Erythroblast (primary cell): ENCODE data around the gene ADH1C.

ENCODE experiments used
- GATA1 ChIP-seq: IDR thresholded peaks from 2 replicates; pipeline ENCODE4 v1.6.1; 2011; ENCODE audit warnings: low read depth, mild to moderate bottlenecking, control low read depth, low read length, moderate library complexity
- POLR2A ChIP-seq: IDR thresholded peaks from 2 replicates; pipeline ENCODE4 v1.6.1; 2011; ENCODE audit warnings: mild to moderate bottlenecking, low read length

- TF ChIP-seq POLR2A (no peak), GATA1 (no peak)
Measured at GRCh38 chr4:99400831-99401230, 48.3 kb upstream of the ADH1C start.
